GM12892 (cell line): ENCODE results near the gene MAP3K6.

ENCODE experiments used
- POLR2A ChIP-seq: IDR thresholded peaks from 2 replicates; pipeline ENCODE4 v1.6.1; 2011; ENCODE audit warnings: low read depth, low read length, control low read depth
- POLR2AphosphoS5 ChIP-seq: IDR thresholded peaks from 2 replicates; pipeline ENCODE4 v1.6.1; 2011; ENCODE audit warnings: low read depth, low read length, control low read depth
- TAF1 ChIP-seq: IDR thresholded peaks from 2 replicates; pipeline ENCODE4 v1.6.1; 2011; ENCODE audit warnings: low read depth, mild to moderate bottlenecking, control low read depth, low read length, borderline replicate concordance

DNA sequence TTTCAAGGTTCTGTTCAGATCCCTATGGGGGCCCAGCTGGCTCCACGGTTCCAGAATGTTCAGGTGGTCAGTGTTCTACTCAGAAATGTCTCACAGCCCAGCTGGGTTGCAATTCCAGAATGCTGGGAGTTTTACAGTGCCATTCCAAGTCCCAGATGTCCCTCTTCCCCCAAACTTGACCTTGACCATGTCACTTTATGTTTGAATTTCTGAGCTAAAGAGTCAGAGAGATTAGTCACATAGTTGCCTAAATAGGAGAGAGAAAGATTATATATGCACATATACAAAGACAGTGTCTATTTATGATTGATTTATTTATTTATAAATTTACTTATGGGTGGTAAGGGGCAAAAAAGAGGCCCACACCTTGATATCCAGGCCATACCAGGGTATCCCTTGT, 28.2 kb upstream of the MAP3K6 start:
- no peak for TF ChIP-seq POLR2A
- no peak for TF ChIP-seq POLR2AphosphoS5
- TF ChIP-seq TAF1: no peak
